HFFc6 (cell line): Measurements from ENCODE around the gene NAA60. TPM values are rescaled to one million over a fixed set of nuclear protein-coding genes. Genes with fewer than 3 reads are reported as not detected.
"Not testable (repeated sequence)": the region's sequence is repeated elsewhere in the genome, so short reads cannot be mapped to it uniquely, and the experiment has no call there.

Experiments
- DNase-seq: peaks from one replicate; pipeline ENCODE4 v3.0.0-alpha.2; 2018
- H3K27ac Mint-ChIP-seq: 2 replicates; pipeline ENCODE4 v1.8.0; 2020; ENCODE audit warnings: mild to moderate bottlenecking, mixed read lengths
- H3K27me3 Mint-ChIP-seq: 2 replicates; pipeline ENCODE4 v1.8.0; 2021; ENCODE audit warnings: mild to moderate bottlenecking, moderate library complexity, mixed read lengths; ENCODE audit not compliant: insufficient read depth
- H3K36me3 Mint-ChIP-seq: 2 replicates; pipeline ENCODE4 v1.8.0; 2021; ENCODE audit warnings: low read depth, mixed read lengths
- H3K4me1 Mint-ChIP-seq: 2 replicates; pipeline ENCODE4 v1.8.0; 2020; ENCODE audit warnings: low read depth, mixed read lengths
- H3K4me3 Mint-ChIP-seq: 2 replicates; pipeline ENCODE4 v1.8.0; 2020; ENCODE audit warnings: mild to moderate bottlenecking, moderate library complexity, mixed read lengths
- H3K9me3 Mint-ChIP-seq: 2 replicates; pipeline ENCODE4 v1.8.0; 2020; ENCODE audit warnings: mild to moderate bottlenecking, mixed read lengths
- total RNA-seq, 6 experiments: library from RNA; stranded (reverse); fragmentation: NEBNext Ultra II Directional; extraction: Animal tissue kit (Norgen Biotek cat#: 25700); gene quantifications; 2 replicates in 1 of 6; 3 replicates in 5 of 6; pipeline ENCODE4 v1.2.3, GENCODE V29; 2021
- TF ChIP-seq, protein P1 (sequence below): fragments of 200-600 bp; sonication (generic); IDR thresholded peaks from 2 replicates; pipeline ENCODE4 v1.5.0; 2021; ENCODE audit warnings: antibody characterized with exemption, mild to moderate bottlenecking

The NAA60 gene
- total RNA-seq, 6 experiments from 2014 or later, result 30.7 to 44.6 (median 34.6) TPM

DNA sequence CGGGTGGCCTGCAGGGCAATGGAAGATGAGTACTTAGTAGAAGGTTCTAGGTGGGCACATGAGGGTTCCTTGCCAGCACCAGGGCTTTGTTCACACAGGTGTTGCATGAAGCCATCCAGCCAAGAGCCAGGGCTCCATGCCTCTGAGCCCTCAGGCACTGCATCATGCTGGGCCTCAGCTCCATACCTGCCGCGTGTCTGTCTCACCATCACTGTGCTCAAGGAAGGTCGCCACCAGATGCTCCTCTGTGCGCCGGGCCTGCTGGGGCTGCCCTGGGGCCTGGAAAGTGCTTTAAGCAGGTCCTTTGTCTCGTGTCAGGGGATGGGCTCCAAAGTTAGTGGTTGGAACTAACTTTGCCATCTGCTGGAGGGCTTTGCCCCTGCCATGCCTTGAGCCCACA, 26.3 kb downstream of the NAA60 start:
- Mint-ChIP-seq H3K9me3 (no peaks in the 10 kb centered on the region), H3K27ac (no peak overlapping the region), H3K4me3 (no peak overlapping the region), H3K4me1 (peaks cover 33% of the 10 kb centered on the region), H3K36me3 (peaks cover 27% of the 10 kb centered on the region), H3K27me3 (peaks cover 4% of the 10 kb centered on the region)
- DNase-seq, result no peak
- TF ChIP-seq, protein P1, sequence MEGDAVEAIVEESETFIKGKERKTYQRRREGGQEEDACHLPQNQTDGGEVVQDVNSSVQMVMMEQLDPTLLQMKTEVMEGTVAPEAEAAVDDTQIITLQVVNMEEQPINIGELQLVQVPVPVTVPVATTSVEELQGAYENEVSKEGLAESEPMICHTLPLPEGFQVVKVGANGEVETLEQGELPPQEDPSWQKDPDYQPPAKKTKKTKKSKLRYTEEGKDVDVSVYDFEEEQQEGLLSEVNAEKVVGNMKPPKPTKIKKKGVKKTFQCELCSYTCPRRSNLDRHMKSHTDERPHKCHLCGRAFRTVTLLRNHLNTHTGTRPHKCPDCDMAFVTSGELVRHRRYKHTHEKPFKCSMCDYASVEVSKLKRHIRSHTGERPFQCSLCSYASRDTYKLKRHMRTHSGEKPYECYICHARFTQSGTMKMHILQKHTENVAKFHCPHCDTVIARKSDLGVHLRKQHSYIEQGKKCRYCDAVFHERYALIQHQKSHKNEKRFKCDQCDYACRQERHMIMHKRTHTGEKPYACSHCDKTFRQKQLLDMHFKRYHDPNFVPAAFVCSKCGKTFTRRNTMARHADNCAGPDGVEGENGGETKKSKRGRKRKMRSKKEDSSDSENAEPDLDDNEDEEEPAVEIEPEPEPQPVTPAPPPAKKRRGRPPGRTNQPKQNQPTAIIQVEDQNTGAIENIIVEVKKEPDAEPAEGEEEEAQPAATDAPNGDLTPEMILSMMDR, result no peak

DNA sequence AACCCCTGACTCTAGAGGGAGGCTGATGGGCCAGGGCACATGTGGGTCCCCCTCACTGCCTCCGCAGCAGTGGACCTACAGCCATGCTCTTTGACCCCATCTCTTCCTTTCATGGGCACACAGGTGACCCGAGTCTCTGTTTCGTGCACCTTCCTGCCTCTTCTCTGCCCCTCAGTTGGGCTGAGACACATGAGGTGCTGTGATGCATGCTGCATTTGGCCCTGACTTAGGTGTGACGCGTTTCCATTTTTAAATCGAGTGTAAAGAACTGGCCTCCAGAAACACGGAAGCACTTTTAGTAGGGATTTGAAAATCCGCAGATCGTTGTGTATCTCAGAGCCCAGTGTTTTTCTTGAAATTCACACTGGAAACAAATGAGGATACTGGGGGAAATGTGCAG, 27.2 kb downstream of the NAA60 start:
- Mint-ChIP-seq H3K27me3 (peaks cover 4% of the 10 kb centered on the region), H3K4me1 (peaks cover 33% of the 10 kb centered on the region), H3K36me3 (peaks cover 27% of the 10 kb centered on the region), H3K9me3 (no peaks in the 10 kb centered on the region), H3K27ac (no peak overlapping the region), H3K4me3 (no peak overlapping the region)
- TF ChIP-seq, protein P1, result no peak
- no peak for DNase-seq

GRCh38 chr16:3471518-3472176, 28.2 kb downstream of the NAA60 start:
- Mint-ChIP-seq H3K27me3 (peaks cover 2% of the 10 kb centered on the region), H3K36me3 (peaks cover 22% of the 10 kb centered on the region), H3K4me1 (peaks cover 28% of the 10 kb centered on the region), H3K27ac (no peak overlapping the region), H3K4me3 (no peak overlapping the region), H3K9me3 (no peaks in the 10 kb centered on the region)
- TF ChIP-seq, protein P1, result no peak
- no peak for DNase-seq

- Mint-ChIP-seq H3K4me1 (peaks cover 15% of the 10 kb centered on the region), H3K4me3 (peak overlapping the region; percentile 35; the same call in 1 of the 2 replicates), H3K27ac (peak overlapping the region; percentile 65), H3K36me3 (peaks cover 11% of the 10 kb centered on the region), H3K27me3 (peaks cover 2% of the 10 kb centered on the region; the same call in 1 of the 2 replicates), H3K9me3 (no peaks in the 10 kb centered on the region)
- peak; percentile 39 for DNase-seq
- TF ChIP-seq, protein P1, result no peak
Measured at GRCh38 chr16:3472878-3473595, 29.6 kb downstream of the NAA60 start.

GRCh38 chr16:3473596-3473943, 30.1 kb downstream of the NAA60 start:
- not testable (repeated sequence) for H3K4me3 Mint-ChIP-seq, H3K9me3 Mint-ChIP-seq, H3K27me3 Mint-ChIP-seq, H3K4me1 Mint-ChIP-seq, DNase-seq, H3K27ac Mint-ChIP-seq
- peaks cover 11% of the 10 kb centered on the region for H3K36me3 Mint-ChIP-seq

DNA sequence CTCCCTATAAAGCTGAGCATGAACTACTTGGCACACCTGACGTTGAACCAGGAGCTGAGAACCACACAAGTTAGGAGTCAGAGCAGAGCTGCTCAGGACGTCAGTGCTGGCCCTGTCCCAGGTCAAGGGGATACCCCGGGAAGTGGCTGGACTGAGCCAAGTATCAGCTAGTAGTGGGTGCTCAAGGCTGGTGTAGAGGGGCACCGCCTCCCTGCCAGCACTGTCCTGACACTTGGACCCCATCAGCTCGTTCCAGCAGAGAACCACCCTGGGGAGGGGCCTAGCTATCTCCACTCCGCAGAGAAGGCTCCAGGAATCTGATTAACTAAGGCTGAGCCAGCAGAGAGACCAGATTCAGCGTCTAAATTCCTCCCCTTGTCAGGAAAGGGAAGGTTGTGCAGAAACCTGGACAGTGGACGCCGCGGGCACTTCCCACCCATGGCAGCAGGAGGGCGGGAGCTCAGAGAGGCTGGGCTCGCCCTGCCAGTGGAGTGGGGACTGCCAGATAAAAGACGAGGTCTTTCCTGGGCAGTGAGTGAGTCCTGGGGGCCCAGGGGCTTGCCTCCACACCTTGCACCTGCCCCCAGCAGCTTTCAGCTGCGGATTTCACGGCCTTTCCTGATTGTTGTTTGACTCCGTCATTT, 30.8 kb downstream of the NAA60 start:
- Mint-ChIP-seq H3K4me1 (peaks cover 10% of the 10 kb centered on the region), H3K27ac (no peak overlapping the region), H3K4me3 (no peak overlapping the region), H3K9me3 (no peaks in the 10 kb centered on the region), H3K27me3 (peaks cover 2% of the 10 kb centered on the region; the same call in 1 of the 2 replicates), H3K36me3 (peaks cover 14% of the 10 kb centered on the region)
- DNase-seq, result no peak
- TF ChIP-seq, protein P1, result no peak

DNA sequence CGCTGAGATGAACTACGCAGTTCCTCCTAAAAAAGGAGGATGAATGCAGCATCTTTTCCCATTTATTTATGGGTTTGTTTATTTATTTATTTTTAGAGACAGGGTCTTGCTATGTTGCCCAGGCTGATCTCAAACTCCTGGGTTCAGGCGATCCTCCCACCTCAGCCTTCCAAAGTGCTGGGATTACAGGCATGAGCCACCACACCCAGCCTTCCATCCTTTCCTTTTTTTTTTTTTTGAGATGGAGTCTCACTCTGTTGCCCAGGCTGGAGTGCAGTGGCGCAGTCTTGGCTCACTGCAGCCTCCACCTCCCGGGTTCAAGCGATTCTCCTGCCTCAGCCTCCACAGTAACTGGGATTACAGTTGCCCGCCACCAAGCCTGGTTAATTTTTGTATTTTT, 31.4 kb downstream of the NAA60 start:
- not testable (repeated sequence) for H3K9me3 Mint-ChIP-seq, H3K27ac Mint-ChIP-seq
- H3K36me3 Mint-ChIP-seq, result peaks cover 19% of the 10 kb centered on the region

More for the DNA sequence above, 31.4 kb downstream of the NAA60 start:
- H3K4me3 Mint-ChIP-seq, H3K4me1 Mint-ChIP-seq, DNase-seq, H3K27me3 Mint-ChIP-seq: not testable (repeated sequence)
